GM12878 (cell line): ENCODE measurements around the gene TRAIP. TPM values are rescaled to one million over a fixed set of nuclear protein-coding genes. Genes with fewer than 3 reads are reported as not detected.

Experiments
- ASH2L ChIP-seq: fragments of 300-600, 200-600 bp; sonication (generic); IDR thresholded peaks from 2 replicates; pipeline ENCODE4 v1.6.1; 2017; ENCODE audit warnings: low read depth, mild to moderate bottlenecking, borderline replicate concordance
- CREB1 ChIP-seq: IDR thresholded peaks from 2 replicates; pipeline ENCODE4 v1.6.1; 2012; ENCODE audit warnings: low read depth, mild to moderate bottlenecking, inconsistent platforms
- CREM ChIP-seq: IDR thresholded peaks from 2 replicates; pipeline ENCODE4 v1.6.1; 2014; ENCODE audit warnings: antibody characterized with exemption, low read depth
- CTCF ChIP-seq, 3 experiments: IDR thresholded peaks in 2 of 3; conservative IDR thresholded peaks in 1 of 3; 2 replicates each; pipeline ENCODE4 v1.5.1; 2011; ENCODE audit warnings: low read depth in 3 of 3, low read length in 3 of 3, mild to moderate bottlenecking in 3 of 3, control low read depth in 2 of 3, moderate library complexity in 2 of 3, inconsistent platforms in 1 of 3, mixed read lengths in 1 of 3; ENCODE audit not compliant: control insufficient read depth in 2 of 3, insufficient read depth in 1 of 3; ENCODE audit errors: extremely low read depth in 1 of 3
- ETV6 ChIP-seq, 2 experiments: fragments of 450-650 bp in 1 of 2; IDR thresholded peaks in 1 of 2; conservative IDR thresholded peaks in 1 of 2; 2 replicates each; pipeline ENCODE4 v1.6.1; 2014; ENCODE audit warnings: antibody characterized with exemption in 1 of 2, borderline replicate concordance in 1 of 2, low read depth in 1 of 2, mild to moderate bottlenecking in 1 of 2, moderate library complexity in 1 of 2
- GABPA ChIP-seq: IDR thresholded peaks from 2 replicates; pipeline ENCODE4 v1.6.1; 2014; ENCODE audit warnings: antibody characterized with exemption, low read depth, mild to moderate bottlenecking, inconsistent platforms
- HDAC2 ChIP-seq: fragments of 200-600 bp; sonication (generic); IDR thresholded peaks from 2 replicates; pipeline ENCODE4 v1.6.1; 2017
- HDAC6 ChIP-seq: fragments of 200-600 bp; sonication (generic); IDR thresholded peaks from one replicate; pipeline ENCODE4 v1.8.0; 2017; ENCODE audit warnings: antibody characterized with exemption; ENCODE audit not compliant: unreplicated experiment
- IRF3 ChIP-seq: fragments of 450-650 bp; IDR thresholded peaks from 2 replicates; pipeline ENCODE4 v1.6.1; 2014; ENCODE audit warnings: mild to moderate bottlenecking
- MTA2 ChIP-seq: fragments of 450-650 bp; IDR thresholded peaks from 2 replicates; pipeline ENCODE4 v1.6.1; 2016; ENCODE audit warnings: low read depth, mild to moderate bottlenecking, moderate library complexity
- NFYA ChIP-seq: IDR thresholded peaks from 2 replicates; pipeline ENCODE4 v1.6.1; 2011; ENCODE audit warnings: low read depth, mild to moderate bottlenecking, low read length, improper control_type of control experiment, borderline replicate concordance
- RAD51 ChIP-seq: fragments of 450-650 bp; IDR thresholded peaks from 2 replicates; pipeline ENCODE4 v1.6.1; 2016; ENCODE audit warnings: moderate library complexity, mild to moderate bottlenecking, inconsistent platforms
- SMAD5 ChIP-seq: IDR thresholded peaks from 2 replicates; pipeline ENCODE4 v1.6.1; 2016; ENCODE audit warnings: antibody characterized with exemption, low read depth
- ZBED1 ChIP-seq: IDR thresholded peaks from 2 replicates; pipeline ENCODE4 v1.6.1; 2016; ENCODE audit warnings: borderline replicate concordance
- ZBTB11 ChIP-seq: fragments of 450-650 bp; formaldehyde crosslinking; IDR thresholded peaks from 2 replicates; pipeline ENCODE4 v1.5.0; 2022; ENCODE audit warnings: mild to moderate bottlenecking, missing genetic modification characterization
- ZNF384 ChIP-seq: IDR thresholded peaks from 2 replicates; pipeline ENCODE4 v1.6.1; 2012; ENCODE audit warnings: low read depth, mild to moderate bottlenecking, low read length, improper control_type of control experiment, borderline replicate concordance
- ZNF687 ChIP-seq: fragments of 450-650 bp; IDR thresholded peaks from 2 replicates; pipeline ENCODE4 v1.6.1; 2017; ENCODE audit warnings: mild to moderate bottlenecking, moderate library complexity
- ZSCAN29 ChIP-seq: fragments of 450-650 bp; IDR thresholded peaks from 2 replicates; pipeline ENCODE4 v1.6.1; 2017; ENCODE audit warnings: mild to moderate bottlenecking, moderate library complexity
- polyA plus RNA-seq, 11 experiments: library from polyadenylated mRNA; depleted of rRNA in 4 of 11; unstranded in 6 of 11; stranded (reverse) in 5 of 11; fragments of >200 nt; fragmentation: Nextera tagmentation in 4 of 11; fragmentation: Illumina TruSeq in 1 of 11; extraction: Ambion mirVana in 4 of 11; extraction: Trizol in 1 of 11; gene quantifications; 1 replicate in 1 of 11; 2 replicates in 10 of 11; pipeline versions ENCODE4 v1.2.1 to v1.2.3, GENCODE V29; 2011 to 2016; ENCODE audit warnings: inconsistent platforms in 2 of 11, missing spikeins in 2 of 11, low read depth in 1 of 11
- total RNA-seq, 4 experiments: library from RNA; depleted of rRNA in 3 of 4; stranded (reverse); fragments of >200 nt in 3 of 4; fragmentation: Illumina TruSeq in 1 of 4; extraction: Trizol in 1 of 4; gene quantifications; 2 replicates each; pipeline versions ENCODE4 v1.2.1 to v1.2.3, GENCODE V29; 2013 to 2021

Gene TRAIP
- total and polyA plus RNA-seq, 10 of the 15 experiments (the other 5 are each of a cell fraction or from before 2014, with no cell fraction given): 15.9 to 37.0 (median 23.1) TPM

GRCh38 chr3:49786357-49787181 lies 69.8 kb downstream of the TRAIP start, which contains the start of gene IP6K1 (continued):
- TF ChIP-seq HDAC2: no peak
- peak; percentile 98 for TF ChIP-seq ZNF687
- no peak for TF ChIP-seq ZBED1
- peak; percentile 88 for TF ChIP-seq CREM
- TF ChIP-seq ZNF384: no peak
- TF ChIP-seq GABPA: peak; percentile 75
- no peak for TF ChIP-seq ASH2L
- TF ChIP-seq IRF3: peak; percentile 84
- no peak for TF ChIP-seq CTCF (IDR thresholded peaks at IDR 0.05 in 2 of 3, conservative IDR thresholded peaks at IDR 0.05 in 1 of 3; ENCODE audit: control insufficient read depth in 2 of 3, extremely low read depth in 1 of 3, insufficient read depth in 1 of 3, low read depth in 3 of 3, low read length in 3 of 3)
- no peak for TF ChIP-seq ZSCAN29
- TF ChIP-seq NFYA: peak; percentile 67
- peak; percentile 98 for TF ChIP-seq RAD51
- TF ChIP-seq ETV6 (conservative IDR thresholded peaks at IDR 0.05 in 1 of 2, IDR thresholded peaks at IDR 0.05 in 1 of 2; ENCODE audit: borderline replicate concordance in 1 of 2, low read depth in 1 of 2): no peak
- no peak for TF ChIP-seq MTA2
- TF ChIP-seq ZBTB11 (CRISPR knock-in tag): no peak
- peak; percentile 84 for TF ChIP-seq CREB1
- TF ChIP-seq SMAD5: peak; percentile 73; the same call in 1 of the 2 replicates
- no peak for TF ChIP-seq HDAC6
